GM23248 (cell line): ENCODE measurements around the gene MYMK. TPM values are rescaled to one million over a fixed set of nuclear protein-coding genes. Genes with fewer than 3 reads are reported as not detected.

Source experiments
- DNase-seq: peaks from one replicate; pipeline ENCODE4 v3.0.0-alpha.2; 2015
- H2AFZ ChIP-seq: fragments of 200-600 bp; sonication (generic); 2 replicates; pipeline ENCODE4 v1.6.1; 2016; ENCODE audit warnings: antibody characterized with exemption
- H3F3A ChIP-seq: fragments of 200-600 bp; sonication (generic); 2 replicates; pipeline ENCODE4 v1.6.1; 2016; ENCODE audit warnings: mild to moderate bottlenecking, antibody characterized with exemption, mixed run types; ENCODE audit not compliant: insufficient read depth
- H3K27ac ChIP-seq: fragments of 200-600 bp; sonication (generic); 2 replicates; pipeline ENCODE4 v1.5.1; 2016; ENCODE audit warnings: mild to moderate bottlenecking
- H3K27me3 ChIP-seq: fragments of 200-600 bp; sonication (generic); replicated peaks from 2 replicates; pipeline ENCODE4 v1.6.1; 2016; ENCODE audit warnings: mild to moderate bottlenecking; ENCODE audit not compliant: insufficient read depth
- H3K36me3 ChIP-seq: fragments of 200-600 bp; sonication (generic); 2 replicates; pipeline ENCODE4 v1.6.1; 2016; ENCODE audit warnings: low read depth, mild to moderate bottlenecking
- H3K4me1 ChIP-seq: fragments of 200-600 bp; sonication (generic); 2 replicates; pipeline ENCODE4 v1.6.1; 2016; ENCODE audit warnings: mild to moderate bottlenecking; ENCODE audit not compliant: insufficient read depth
- H3K4me2 ChIP-seq: fragments of 200-600 bp; sonication (generic); one replicate; pipeline ENCODE4 v1.6.1; 2016; ENCODE audit warnings: mild to moderate bottlenecking; ENCODE audit not compliant: unreplicated experiment
- H3K4me3 ChIP-seq: fragments of 200-600 bp; sonication (generic); 2 replicates; pipeline ENCODE4 v1.5.1; 2016; ENCODE audit warnings: mild to moderate bottlenecking
- H3K79me2 ChIP-seq: fragments of 200-600 bp; sonication (generic); 2 replicates; pipeline ENCODE4 v1.6.1; 2016; ENCODE audit warnings: mild to moderate bottlenecking; ENCODE audit not compliant: insufficient read depth
- H3K9ac ChIP-seq: fragments of 200-600 bp; sonication (generic); 2 replicates; pipeline ENCODE4 v1.6.1; 2016; ENCODE audit warnings: mild to moderate bottlenecking
- H3K9me2 ChIP-seq: fragments of 200-600 bp; sonication (generic); 2 replicates; pipeline ENCODE4 v1.6.1; 2016; ENCODE audit warnings: mixed run types, mild to moderate bottlenecking, moderate library complexity; ENCODE audit not compliant: insufficient read depth
- H3K9me3 ChIP-seq: fragments of 200-600 bp; sonication (generic); one replicate; pipeline ENCODE4 v1.6.1; 2017; ENCODE audit warnings: low read depth
- H4K20me1 ChIP-seq: fragments of 200-600 bp; sonication (generic); 2 replicates; pipeline ENCODE4 v1.6.0; 2016; ENCODE audit not compliant: insufficient read depth
- EZH2 ChIP-seq: fragments of 200-600 bp; sonication (generic); IDR thresholded peaks from 2 replicates; pipeline ENCODE4 v1.6.1; 2018; ENCODE audit warnings: antibody characterized with exemption, mild to moderate bottlenecking; ENCODE audit not compliant: insufficient read depth, poor library complexity, severe bottlenecking
- EZH2phosphoT487 ChIP-seq: fragments of 200-600 bp; sonication (generic); IDR thresholded peaks from 2 replicates; pipeline ENCODE4 v1.6.1; 2018; ENCODE audit warnings: antibody characterized with exemption, moderate library complexity, mild to moderate bottlenecking, low read depth; ENCODE audit not compliant: insufficient read depth
- WGBS, 2 experiments: methylation state at CpG; one replicate each; pipeline ENCODE4 v1.1.6; 2015 to 2017; ENCODE audit warnings: low lambda C conversion rate in 2 of 2, low coverage in 1 of 2; ENCODE audit errors: missing lambda C conversion rate in 2 of 2; 5-methylcytosine and 5-hydroxymethylcytosine counted together
- in situ Hi-C: fragments of 300-500 bp; cut with MboI; formaldehyde crosslinking; loops from 2 replicates; pipeline ENCODE4 v1.15.0; 2020
- polyA plus RNA-seq: library from polyadenylated mRNA; unstranded; fragments of >200 nt; fragmentation: Nextera tagmentation; extraction: Ambion mirVana; gene quantifications from 2 replicates; pipeline ENCODE4 v1.2.1, GENCODE V29; 2016
- total RNA-seq: library from RNA; depleted of rRNA; stranded (reverse); fragments of >200 nt; shearing (Covaris generic); gene quantifications from 2 replicates; pipeline ENCODE4 v1.2.3, GENCODE V29; 2014

Gene MYMK
- total and polyA plus RNA-seq, 2 experiments from 2014 or later: not detected

GRCh38 chr9:133524146-133524545, 613 bp downstream of the MYMK start:
- H3K27ac ChIP-seq: no peak overlapping the region
- no peak overlapping the region for H2AFZ ChIP-seq
- in situ Hi-C loops: loop anchor here (10.0 kb wide), 1 partner anchor 201 kb away; no protein-coding TSS in a partner anchor
- H3K79me2 ChIP-seq: no peaks in the 10 kb centered on the region
- no peaks in the 10 kb centered on the region for H4K20me1 ChIP-seq
- H3F3A ChIP-seq: no peaks in the 10 kb centered on the region
- TF ChIP-seq EZH2 (no peak), EZH2phosphoT487 (no peak)
- peaks cover 62% of the 10 kb centered on the region for H3K27me3 ChIP-seq
- no peak overlapping the region for H3K9ac ChIP-seq
- no peak overlapping the region for H3K4me3 ChIP-seq
- H3K9me3 ChIP-seq: no peaks in the 10 kb centered on the region
- WGBS, 2 experiments: 40 to 45% methylated on average over 4 to 5 of the region's 5 CpGs
- no peaks in the 10 kb centered on the region for H3K4me1 ChIP-seq
- H3K36me3 ChIP-seq: no peaks in the 10 kb centered on the region
- no peaks in the 10 kb centered on the region for H3K9me2 ChIP-seq
- no peak for DNase-seq
- no peak overlapping the region for H3K4me2 ChIP-seq

GRCh38 chr9:133523106-133523505, 1.7 kb downstream of the MYMK start:
- Histone ChIP-seq H3K4me3 (no peak overlapping the region), H2AFZ (no peak overlapping the region), H3K79me2 (no peaks in the 10 kb centered on the region), H3K27ac (no peak overlapping the region), H3K9ac (no peak overlapping the region), H3K9me2 (no peaks in the 10 kb centered on the region), H3K27me3 (peaks cover 60% of the 10 kb centered on the region), H3F3A (no peaks in the 10 kb centered on the region), H3K36me3 (no peaks in the 10 kb centered on the region), H3K9me3 (no peaks in the 10 kb centered on the region), H3K4me1 (no peaks in the 10 kb centered on the region), H4K20me1 (no peaks in the 10 kb centered on the region), H3K4me2 (no peak overlapping the region)
- in situ Hi-C loops: loop anchor here (10.0 kb wide), 1 partner anchor 202 kb away; no protein-coding TSS in a partner anchor
- 66 to 71% methylated on average over 8 of the region's 8 CpGs for WGBS, 2 experiments
- TF ChIP-seq EZH2phosphoT487 (no peak), EZH2 (no peak)
- no peak for DNase-seq

GRCh38 chr9:133522073-133522910, 2.5 kb downstream of the MYMK start:
- in situ Hi-C loops: loop anchor here (10.0 kb wide), 1 partner anchor 203 kb away; no protein-coding TSS in a partner anchor
- H3K9me3 ChIP-seq: no peaks in the 10 kb centered on the region
- H2AFZ ChIP-seq: no peak overlapping the region
- H3K4me1 ChIP-seq: no peaks in the 10 kb centered on the region
- no peak overlapping the region for H3K4me2 ChIP-seq
- no peaks in the 10 kb centered on the region for H3K36me3 ChIP-seq
- H4K20me1 ChIP-seq: no peaks in the 10 kb centered on the region
- no peak overlapping the region for H3K9ac ChIP-seq
- H3K27ac ChIP-seq: no peak overlapping the region
- H3K79me2 ChIP-seq: no peaks in the 10 kb centered on the region
- H3F3A ChIP-seq: no peaks in the 10 kb centered on the region
- H3K9me2 ChIP-seq: no peaks in the 10 kb centered on the region
- 55 to 59% methylated on average over 11 to 14 of the region's 14 CpGs for WGBS, 2 experiments
- peaks cover 54% of the 10 kb centered on the region for H3K27me3 ChIP-seq
- TF ChIP-seq EZH2 (no peak), EZH2phosphoT487 (no peak)
- DNase-seq: no peak
- no peak overlapping the region for H3K4me3 ChIP-seq

- Histone ChIP-seq H3K4me1 (no peaks in the 10 kb centered on the region), H3K79me2 (no peaks in the 10 kb centered on the region), H3K27me3 (peaks cover 46% of the 10 kb centered on the region), H3K9ac (no peak overlapping the region), H3K4me2 (no peak overlapping the region), H3K4me3 (no peak overlapping the region), H3K36me3 (no peaks in the 10 kb centered on the region), H3K27ac (no peak overlapping the region), H4K20me1 (no peaks in the 10 kb centered on the region), H2AFZ (no peak overlapping the region), H3F3A (no peaks in the 10 kb centered on the region), H3K9me3 (no peaks in the 10 kb centered on the region), H3K9me2 (no peaks in the 10 kb centered on the region)
- in situ Hi-C loops: loop anchor here (10.0 kb wide), 1 partner anchor 203 kb away; no protein-coding TSS in a partner anchor
- TF ChIP-seq EZH2 (no peak), EZH2phosphoT487 (no peak)
- no peak for DNase-seq
- WGBS, 2 experiments: 68 to 71% methylated on average over 21 of the region's 21 CpGs
Observed at GRCh38 chr9:133521122-133522072, 3.4 kb downstream of the MYMK start.
